CD4-positive, alpha-beta T cell treated with Interleukin-2 at 100 ng/mL for 4 hours (primary cell): ENCODE results near the gene CARMIL1.
"Not testable (repeated sequence)": the region's sequence is repeated elsewhere in the genome, so short reads cannot be mapped to it uniquely, and the experiment has no call there.

ENCODE experiments used
- DNase-seq: peaks from one replicate; pipeline ENCODE4 v3.0.0-alpha.2; 2020; ENCODE audit warnings: low spot score

CARMIL1 gene

GRCh38 chr6:25370178-25371036 lies 91.2 kb downstream of the CARMIL1 start:
- no peak for DNase-seq

DNA sequence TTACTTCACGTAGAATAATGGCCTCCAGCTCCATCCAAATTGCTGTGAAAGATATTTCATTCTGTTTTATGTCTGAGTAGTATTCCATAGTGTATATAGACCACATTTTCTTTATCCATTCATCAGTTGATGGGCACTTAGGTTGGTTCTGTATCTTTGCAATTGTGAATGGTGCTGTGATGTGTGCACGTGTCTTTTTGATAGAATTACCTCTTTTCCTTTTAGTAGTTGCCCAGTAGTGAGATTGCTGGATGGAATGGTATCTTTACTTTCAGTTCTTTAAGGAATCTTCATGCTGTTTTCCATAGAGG lies 91.8 kb downstream of the CARMIL1 start:
- DNase-seq: no peak

DNA sequence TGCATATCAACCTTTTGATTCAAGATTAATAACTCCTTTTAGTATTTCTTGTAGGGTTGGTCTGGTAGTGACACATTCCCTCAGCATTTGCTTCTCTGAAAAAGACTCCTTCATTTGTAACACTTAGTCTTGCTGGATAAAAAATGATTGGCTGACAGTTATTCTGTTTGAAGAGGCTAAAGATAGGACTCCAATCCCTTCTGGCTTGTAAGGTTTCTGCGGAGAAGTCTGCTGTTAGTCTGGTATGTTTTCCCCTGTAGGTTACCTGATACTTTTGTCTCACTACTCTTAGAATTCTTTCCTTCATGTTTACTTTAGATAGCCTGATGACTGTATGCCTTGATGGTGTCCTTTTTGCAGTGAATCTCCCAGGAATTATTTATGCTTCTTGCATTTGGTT lies 96.0 kb downstream of the CARMIL1 start:
- DNase-seq: no peak

- no peak for DNase-seq
These were observed 98.5 kb downstream of the CARMIL1 start for GRCh38 chr6:25377664-25378063.

GRCh38 chr6:25381077-25381476 lies 101.9 kb downstream of the CARMIL1 start:
- DNase-seq: no peak

DNA sequence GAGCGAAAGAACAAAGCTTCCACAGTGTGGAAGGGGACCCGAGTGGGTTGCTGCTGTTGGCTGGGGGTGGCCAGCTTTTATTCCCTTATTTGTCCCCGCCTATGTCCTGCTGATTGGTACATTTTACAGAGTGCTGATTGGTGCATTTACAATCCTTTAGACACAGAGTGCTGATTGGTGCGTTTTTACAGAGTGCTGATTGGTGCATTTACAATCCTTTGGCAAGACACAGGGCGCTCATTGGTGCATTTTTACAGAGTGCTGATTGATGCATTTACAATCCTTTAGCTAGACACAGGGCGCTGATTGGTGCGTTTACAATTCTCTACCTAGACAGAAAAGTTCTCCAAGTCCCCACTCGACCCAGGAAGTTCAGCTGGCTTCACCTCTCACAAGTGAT lies 103.3 kb downstream of the CARMIL1 start:
- not testable (repeated sequence) for DNase-seq

- no peak for DNase-seq
These were observed 105.1 kb downstream of the CARMIL1 start for GRCh38 chr6:25384234-25384633.

DNA sequence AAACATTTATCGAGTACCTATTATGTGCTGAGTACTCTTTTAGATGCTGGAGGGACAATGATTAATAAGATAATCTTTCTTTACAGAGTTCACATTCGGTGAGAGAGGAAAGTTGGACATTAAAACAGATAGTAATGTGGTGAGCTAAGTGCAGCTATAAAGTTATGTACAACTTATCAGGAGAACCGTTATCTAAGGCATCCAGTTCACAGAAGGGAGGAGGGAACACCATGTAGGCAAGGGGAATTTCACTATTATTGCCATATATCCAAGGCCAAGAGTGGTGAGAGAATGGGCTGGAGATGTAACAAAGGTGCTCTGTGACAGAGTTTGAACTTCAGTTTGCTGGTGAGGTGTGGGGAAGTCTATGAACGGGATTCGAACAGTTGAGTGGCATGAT lies 105.8 kb downstream of the CARMIL1 start:
- no peak for DNase-seq

- DNase-seq: no peak
These were observed 108.3 kb downstream of the CARMIL1 start for GRCh38 chr6:25387483-25387882.

GRCh38 chr6:25387911-25388310 lies 108.7 kb downstream of the CARMIL1 start:
- no peak for DNase-seq

- no peak for DNase-seq
These were observed 109.6 kb downstream of the CARMIL1 start for GRCh38 chr6:25388776-25389175.

DNA sequence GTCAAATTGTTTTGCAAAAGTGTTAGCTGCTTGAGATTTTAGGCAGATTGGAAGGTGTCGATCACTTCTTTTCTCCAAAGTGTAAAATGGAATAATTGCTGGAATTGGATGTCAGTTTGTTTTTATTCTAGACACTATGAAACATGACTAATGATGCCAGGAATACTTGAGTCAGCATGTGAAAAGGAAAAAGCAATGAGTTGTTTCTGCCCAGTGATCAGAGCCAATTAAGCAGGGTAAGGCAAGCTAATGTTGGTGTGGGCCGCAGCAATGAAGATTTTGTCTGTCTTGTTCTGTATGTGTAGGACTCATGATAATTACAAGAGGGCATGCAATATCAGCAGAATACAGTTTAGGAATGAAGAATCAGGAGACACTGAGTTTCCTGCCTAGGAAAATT lies 110.3 kb downstream of the CARMIL1 start:
- DNase-seq: no peak

GRCh38 chr6:25392372-25392771 lies 113.2 kb downstream of the CARMIL1 start:
- DNase-seq: no peak

DNA sequence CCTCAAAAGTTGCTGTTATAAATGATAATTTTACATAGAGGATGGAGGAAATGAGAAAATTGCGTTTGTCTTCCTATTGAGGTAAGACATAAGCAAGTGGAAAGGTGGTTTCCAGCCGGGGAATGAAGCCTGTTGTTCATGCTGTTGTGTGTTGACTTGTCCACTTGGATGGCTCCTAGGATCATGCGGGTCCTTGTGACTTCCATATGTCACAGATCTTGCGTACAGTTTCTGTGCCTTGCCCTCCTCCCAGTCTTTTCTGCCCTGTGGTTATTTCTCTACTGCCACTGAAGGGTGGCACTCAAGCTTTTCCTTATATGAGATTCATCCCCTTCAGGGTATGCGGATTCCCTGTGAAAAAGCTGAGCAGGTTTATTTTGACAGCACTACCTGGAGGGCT lies 116.6 kb downstream of the CARMIL1 start:
- DNase-seq: no peak

DNA sequence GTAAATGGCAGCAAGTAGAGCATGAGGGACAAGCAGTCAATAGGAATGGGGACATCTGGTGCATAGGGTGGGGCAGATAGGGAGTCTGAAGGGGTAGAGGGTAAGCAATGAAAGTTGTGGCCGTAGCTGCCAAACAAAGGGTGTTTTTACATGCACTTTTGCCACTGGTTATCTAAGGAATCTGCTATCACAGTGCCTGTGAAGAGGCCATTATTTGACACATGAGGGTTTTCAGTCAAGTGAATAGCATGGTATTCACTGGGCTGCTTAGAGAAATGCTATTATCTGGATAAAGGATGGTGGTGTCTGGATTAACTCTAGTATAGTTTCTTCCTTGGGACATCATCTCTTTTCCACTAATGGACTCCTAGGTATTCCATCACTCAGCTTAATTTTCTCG lies 118.2 kb downstream of the CARMIL1 start:
- no peak for DNase-seq

- no peak for DNase-seq
These were observed 120.7 kb downstream of the CARMIL1 start for GRCh38 chr6:25399885-25400284.

GRCh38 chr6:25401711-25402110 lies 122.5 kb downstream of the CARMIL1 start:
- no peak for DNase-seq

GRCh38 chr6:25402125-25402524 lies 123.0 kb downstream of the CARMIL1 start:
- DNase-seq: no peak

DNA sequence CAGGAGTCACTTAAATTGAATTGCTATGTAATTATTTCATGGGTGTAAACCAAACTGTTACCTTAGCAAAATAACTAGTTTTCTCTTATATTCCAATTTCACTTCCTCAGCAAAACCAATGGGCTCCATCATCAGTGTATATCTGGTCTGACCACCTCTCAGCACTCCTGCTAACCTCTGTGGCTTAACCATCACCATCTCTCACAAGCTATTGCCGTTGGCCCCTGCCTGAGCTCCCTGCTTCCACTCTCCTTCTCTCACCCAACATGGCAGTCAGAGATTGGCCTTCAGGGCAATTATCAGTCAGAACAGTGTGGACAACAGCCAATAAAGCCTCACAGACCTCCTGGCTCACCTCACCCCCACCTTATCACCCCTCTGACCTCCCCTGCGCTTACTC lies 124.0 kb downstream of the CARMIL1 start:
- no peak for DNase-seq

DNA sequence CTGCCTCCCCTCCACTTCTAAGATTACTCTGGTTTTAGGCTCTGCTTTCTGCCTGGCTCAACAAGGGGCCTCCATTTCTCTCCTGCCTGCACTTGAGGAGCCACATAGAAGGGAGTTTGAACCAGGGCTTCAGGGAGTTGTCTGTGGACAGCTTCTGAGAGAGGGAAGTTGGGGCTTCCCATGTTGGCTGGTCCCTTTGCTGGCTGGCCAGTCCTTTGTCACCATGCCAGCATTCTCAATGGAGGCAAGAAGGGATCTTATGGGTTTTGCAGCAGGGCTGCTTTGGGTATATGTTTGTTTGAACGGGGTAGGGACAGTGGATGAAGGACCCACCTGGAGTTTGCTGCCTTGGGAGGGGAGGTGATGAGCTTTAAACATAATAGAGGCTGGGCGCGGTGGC lies 124.9 kb downstream of the CARMIL1 start:
- no peak for DNase-seq

GRCh38 chr6:25404693-25405169 lies 125.6 kb downstream of the CARMIL1 start:
- DNase-seq: peak; percentile 38

- no peak for DNase-seq
These were observed 126.3 kb downstream of the CARMIL1 start for GRCh38 chr6:25405442-25405841.

DNA sequence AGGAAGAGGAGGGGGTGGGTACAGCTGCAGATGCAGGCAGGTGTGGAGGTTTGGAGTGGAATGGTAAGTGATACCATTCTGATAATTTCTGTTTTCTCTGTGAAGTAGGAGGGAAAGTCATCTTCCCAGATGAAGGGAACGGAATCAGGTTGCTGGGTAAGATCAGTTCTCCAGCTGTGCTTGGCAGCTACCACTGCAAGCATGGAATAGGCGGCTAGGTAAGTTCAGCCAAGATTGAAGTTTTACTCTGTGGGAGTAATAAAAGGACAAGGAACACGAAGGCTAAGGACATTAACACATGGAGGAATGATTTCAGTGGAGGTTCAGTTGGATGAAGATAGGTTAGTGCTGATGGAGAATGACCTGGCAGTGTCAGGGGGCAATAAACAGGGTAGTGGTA lies 128.3 kb downstream of the CARMIL1 start:
- no peak for DNase-seq

DNA sequence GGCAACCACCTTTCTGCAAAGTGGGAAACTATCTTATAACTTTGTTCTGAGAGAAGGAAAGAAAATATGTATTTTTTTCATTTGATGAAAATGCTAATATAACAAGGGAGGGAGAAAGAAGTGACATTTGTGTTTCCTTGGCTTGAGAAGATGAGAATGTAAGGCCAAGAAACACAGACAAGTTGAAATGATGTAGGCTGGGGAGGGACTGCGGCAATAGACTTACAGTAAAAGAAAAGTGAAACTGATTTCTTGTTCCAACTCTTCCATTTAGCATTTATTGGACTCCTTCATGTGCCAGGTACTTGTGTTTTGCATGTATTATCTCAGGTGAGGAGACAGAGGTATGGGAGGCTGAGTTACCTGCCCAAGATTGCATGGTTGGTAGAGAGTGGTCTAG lies 130.9 kb downstream of the CARMIL1 start:
- DNase-seq: peak; percentile 9
